Mesothelial cell of epicardium (in vitro differentiated cells): ENCODE results near the gene APOC4. TPM values are rescaled to one million over a fixed set of nuclear protein-coding genes. Genes with fewer than 3 reads are reported as not detected.
"Not testable (repeated sequence)": the region's sequence is repeated elsewhere in the genome, so short reads cannot be mapped to it uniquely, and the experiment has no call there.

Source experiments
- DNase-seq, 2 experiments: peaks; one replicate each; pipeline ENCODE4 v3.0.0; 2021; ENCODE audit warnings: low spot score in 2 of 2; ENCODE audit not compliant: unreplicated experiment in 2 of 2
- H3K27ac Mint-ChIP-seq: 2 replicates; pipeline ENCODE4 v1.8.0; 2021; ENCODE audit warnings: mixed read lengths
- H3K27me3 Mint-ChIP-seq: 2 replicates; pipeline ENCODE4 v1.8.0; 2021; ENCODE audit warnings: low read depth, mixed read lengths
- H3K36me3 Mint-ChIP-seq: 2 replicates; pipeline ENCODE4 v1.8.0; 2021; ENCODE audit warnings: mixed read lengths
- H3K4me1 Mint-ChIP-seq: 2 replicates; pipeline ENCODE4 v1.8.0; 2021; ENCODE audit warnings: mixed read lengths
- H3K4me3 Mint-ChIP-seq: 2 replicates; pipeline ENCODE4 v1.8.0; 2021; ENCODE audit warnings: mild to moderate bottlenecking, moderate library complexity, mixed read lengths
- H3K9me3 Mint-ChIP-seq: 2 replicates; pipeline ENCODE4 v1.8.0; 2021; ENCODE audit warnings: mixed read lengths
- total RNA-seq: library from RNA; stranded (reverse); gene quantifications from 3 replicates; pipeline ENCODE4 v1.2.1, GENCODE V29; 2021
- TF ChIP-seq, protein P1 (sequence below): fragments of 200-600 bp; sonication (generic); IDR thresholded peaks from one replicate; pipeline ENCODE4 v1.5.0; 2021; ENCODE audit warnings: antibody characterized with exemption; ENCODE audit not compliant: unreplicated experiment

APOC4 gene
- total RNA-seq, 1 donor from 2014 or later = not detected

DNA sequence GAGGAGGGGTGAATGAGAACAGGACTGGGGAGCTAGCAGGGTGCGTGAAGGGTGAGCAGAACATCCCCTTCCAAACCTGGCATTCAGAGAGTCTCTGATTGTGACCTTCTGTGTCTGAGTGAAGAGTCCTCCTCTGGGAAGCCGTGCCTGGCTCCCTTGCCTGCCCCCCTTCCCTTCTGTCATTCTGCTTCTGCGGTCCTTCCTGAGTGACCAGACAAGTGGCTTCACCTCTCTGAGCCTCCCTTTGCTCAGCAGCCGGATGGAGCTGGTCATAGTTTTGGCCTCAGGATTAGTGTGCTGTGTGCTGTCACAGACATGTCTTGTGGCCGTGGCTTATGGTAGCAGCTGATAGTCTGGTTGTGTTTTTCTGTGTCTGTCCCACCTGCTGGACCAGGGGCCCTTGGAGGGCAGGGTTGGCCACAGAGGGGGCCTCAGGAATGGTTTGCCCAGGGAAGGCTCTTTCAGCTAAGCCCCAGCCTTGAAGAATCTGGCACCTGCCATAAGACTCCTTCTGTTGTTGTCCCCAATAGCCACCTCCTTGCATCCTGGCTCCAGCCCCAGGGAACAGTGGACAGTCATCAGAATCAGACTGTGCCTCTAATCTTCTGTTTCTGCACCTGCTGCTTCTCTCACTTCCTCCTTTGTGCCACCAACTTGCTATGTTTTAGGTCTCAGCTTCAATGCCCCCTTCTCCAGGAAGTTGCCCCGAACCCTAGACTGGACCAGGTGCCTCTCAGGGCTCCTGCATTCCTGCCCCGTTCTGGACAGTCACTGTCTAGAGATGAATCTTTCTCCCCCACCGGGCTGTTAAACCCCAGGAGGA lies 19.1 kb downstream of the APOC4 start:
- Mint-ChIP-seq H3K27ac (no peak overlapping the region), H3K4me1 (peaks cover 11% of the 10 kb centered on the region), H3K27me3 (no peaks in the 10 kb centered on the region), H3K36me3 (peaks cover 15% of the 10 kb centered on the region), H3K4me3 (no peak overlapping the region), H3K9me3 (no peaks in the 10 kb centered on the region)
- TF ChIP-seq, protein P1, sequence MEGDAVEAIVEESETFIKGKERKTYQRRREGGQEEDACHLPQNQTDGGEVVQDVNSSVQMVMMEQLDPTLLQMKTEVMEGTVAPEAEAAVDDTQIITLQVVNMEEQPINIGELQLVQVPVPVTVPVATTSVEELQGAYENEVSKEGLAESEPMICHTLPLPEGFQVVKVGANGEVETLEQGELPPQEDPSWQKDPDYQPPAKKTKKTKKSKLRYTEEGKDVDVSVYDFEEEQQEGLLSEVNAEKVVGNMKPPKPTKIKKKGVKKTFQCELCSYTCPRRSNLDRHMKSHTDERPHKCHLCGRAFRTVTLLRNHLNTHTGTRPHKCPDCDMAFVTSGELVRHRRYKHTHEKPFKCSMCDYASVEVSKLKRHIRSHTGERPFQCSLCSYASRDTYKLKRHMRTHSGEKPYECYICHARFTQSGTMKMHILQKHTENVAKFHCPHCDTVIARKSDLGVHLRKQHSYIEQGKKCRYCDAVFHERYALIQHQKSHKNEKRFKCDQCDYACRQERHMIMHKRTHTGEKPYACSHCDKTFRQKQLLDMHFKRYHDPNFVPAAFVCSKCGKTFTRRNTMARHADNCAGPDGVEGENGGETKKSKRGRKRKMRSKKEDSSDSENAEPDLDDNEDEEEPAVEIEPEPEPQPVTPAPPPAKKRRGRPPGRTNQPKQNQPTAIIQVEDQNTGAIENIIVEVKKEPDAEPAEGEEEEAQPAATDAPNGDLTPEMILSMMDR = no peak
- no peak for DNase-seq

DNA sequence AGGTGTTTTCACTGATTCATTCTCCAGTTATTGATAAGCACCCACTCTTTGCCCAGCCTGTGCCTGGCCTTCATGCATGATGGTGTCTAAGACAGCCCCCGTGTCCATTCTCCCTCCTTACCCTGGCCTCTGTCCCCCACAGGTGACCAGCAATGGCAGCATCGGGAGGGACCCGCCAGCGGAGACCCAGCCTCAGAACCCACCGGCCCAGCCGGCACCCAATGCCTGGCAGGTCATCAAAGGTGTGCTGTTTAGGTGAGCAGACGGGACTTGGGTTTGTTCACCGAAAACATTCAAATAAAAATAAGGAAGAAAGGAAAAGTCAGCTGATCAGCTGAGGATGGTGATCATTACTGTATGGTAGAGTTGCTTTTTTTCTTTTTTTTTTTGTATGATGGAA lies 19.8 kb downstream of the APOC4 start:
- TF ChIP-seq, protein P1 = no peak
- H3K4me3 Mint-ChIP-seq = no peak overlapping the region
- DNase-seq = no peak
- no peaks in the 10 kb centered on the region for H3K27me3 Mint-ChIP-seq
- H3K36me3 Mint-ChIP-seq = peaks cover 15% of the 10 kb centered on the region
- no peak overlapping the region for H3K27ac Mint-ChIP-seq
- peaks cover 4% of the 10 kb centered on the region for H3K4me1 Mint-ChIP-seq
- H3K9me3 Mint-ChIP-seq = no peaks in the 10 kb centered on the region

DNA sequence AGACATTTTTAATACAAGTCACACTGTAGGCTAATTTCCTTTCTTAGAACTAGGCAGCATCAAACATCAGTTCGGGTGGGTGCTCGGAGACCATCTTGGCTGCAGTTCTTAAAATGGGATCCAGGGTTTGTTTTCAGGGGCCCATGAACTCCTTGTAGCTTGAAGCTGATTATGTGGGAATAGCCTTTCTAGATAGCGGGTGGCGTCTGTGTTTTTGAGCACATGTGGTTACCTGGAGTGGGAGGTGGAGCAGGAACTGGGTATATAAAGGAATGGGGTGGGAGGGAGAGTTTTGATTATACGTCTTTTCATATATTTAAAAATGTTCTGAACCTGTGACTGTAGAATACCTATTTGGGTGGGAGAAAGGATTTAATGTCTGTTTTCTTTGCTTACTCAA lies 26.1 kb downstream of the APOC4 start:
- Mint-ChIP-seq H3K27me3 (no peaks in the 10 kb centered on the region), H3K4me1 (no peaks in the 10 kb centered on the region), H3K9me3 (no peaks in the 10 kb centered on the region), H3K36me3 (peaks cover 22% of the 10 kb centered on the region), H3K27ac (no peak overlapping the region), H3K4me3 (no peak overlapping the region)
- TF ChIP-seq, protein P1 = no peak
- DNase-seq = no peak

DNA sequence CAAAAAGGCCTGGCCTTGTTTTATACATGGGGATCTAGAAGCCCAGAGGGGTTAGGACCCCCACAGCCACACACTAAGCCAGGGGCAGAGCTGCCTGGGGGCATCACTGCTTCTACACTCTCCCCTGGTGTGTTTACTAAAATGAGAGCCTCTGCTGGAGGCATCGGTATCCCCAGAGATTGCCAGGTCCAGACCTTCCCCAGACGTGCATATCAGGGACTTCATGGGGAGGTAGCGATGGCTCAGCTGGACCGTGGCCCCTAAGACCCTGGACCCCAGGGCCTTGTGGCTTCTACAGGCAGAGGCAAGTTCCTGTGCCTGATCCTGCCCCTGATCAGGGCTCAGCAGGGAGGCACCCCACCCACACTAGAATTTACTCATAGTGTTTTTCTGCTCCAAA lies 26.6 kb downstream of the APOC4 start:
- Mint-ChIP-seq H3K4me3 (no peak overlapping the region), H3K27me3 (no peaks in the 10 kb centered on the region), H3K4me1 (no peaks in the 10 kb centered on the region), H3K9me3 (no peaks in the 10 kb centered on the region), H3K27ac (no peak overlapping the region), H3K36me3 (peaks cover 24% of the 10 kb centered on the region)
- no peak for DNase-seq
- TF ChIP-seq, protein P1 = no peak

DNA sequence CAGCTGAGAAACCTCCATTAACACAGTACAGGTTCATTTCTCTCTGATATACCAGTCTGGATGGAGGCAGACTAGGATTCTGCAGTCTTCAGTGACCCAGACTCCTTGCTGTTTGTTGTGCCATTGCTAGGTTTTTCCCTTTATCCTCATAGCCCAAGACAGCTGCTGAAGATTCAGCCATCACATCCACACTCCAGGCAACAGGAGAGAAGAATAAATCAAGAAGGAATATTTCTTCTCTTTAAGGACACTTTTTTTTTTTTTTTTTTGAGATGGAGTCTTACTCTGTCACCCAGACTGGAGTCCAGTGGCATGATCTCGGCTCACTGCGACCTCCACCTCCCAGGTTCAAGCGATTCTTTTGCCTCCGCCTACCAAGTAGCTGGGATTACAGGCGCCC lies 27.4 kb downstream of the APOC4 start:
- no peaks in the 10 kb centered on the region for H3K4me1 Mint-ChIP-seq
- H3K36me3 Mint-ChIP-seq = peaks cover 26% of the 10 kb centered on the region
- H3K27ac Mint-ChIP-seq = no peak overlapping the region
- no peak overlapping the region for H3K4me3 Mint-ChIP-seq
- no peaks in the 10 kb centered on the region for H3K9me3 Mint-ChIP-seq
- DNase-seq = no peak
- H3K27me3 Mint-ChIP-seq = no peaks in the 10 kb centered on the region
- TF ChIP-seq, protein P1 = no peak

DNA sequence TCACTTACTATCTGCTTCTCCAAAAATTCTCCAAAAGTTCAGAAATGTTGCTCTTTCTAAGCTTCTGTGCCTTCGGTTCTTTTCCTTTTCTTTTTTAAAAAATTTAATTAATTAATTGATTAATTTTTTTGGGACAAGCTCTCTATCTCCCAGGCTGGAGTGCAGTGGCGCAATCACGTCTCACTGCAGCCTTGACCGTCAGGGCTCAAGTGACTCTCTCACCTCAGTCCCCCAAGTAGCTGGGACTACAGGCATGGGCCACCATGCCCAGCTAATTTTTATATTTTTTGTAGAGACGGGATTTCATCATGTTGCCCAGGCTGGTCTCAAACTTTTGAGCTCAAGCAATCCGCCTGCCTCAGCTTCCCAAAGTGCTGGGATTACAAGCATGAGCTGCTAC lies 29.4 kb downstream of the APOC4 start:
- H3K27ac Mint-ChIP-seq, H3K4me1 Mint-ChIP-seq, DNase-seq, H3K9me3 Mint-ChIP-seq, H3K4me3 Mint-ChIP-seq, H3K27me3 Mint-ChIP-seq: not testable (repeated sequence)
- peaks cover 24% of the 10 kb centered on the region for H3K36me3 Mint-ChIP-seq
